Iris pigment epithelial cell (primary cell): ENCODE results near the gene C6orf52.
"Not testable (repeated sequence)": the region's sequence is repeated elsewhere in the genome, so short reads cannot be mapped to it uniquely, and the experiment has no call there.

Source experiments
- DNase-seq: peaks from one replicate; pipeline ENCODE4 v3.0.0-alpha.2; 2011; ENCODE audit warnings: low read depth

C6orf52 gene

GRCh38 chr6:10694302-10695085 lies at the start of gene C6orf52, which contains the start of gene PAK1IP1:
Gene C6orf52 (minus strand): TSS chr6:10694616. CDS start chr6:10687550, 7,066 bp downstream.
Gene PAK1IP1 (plus strand): TSS chr6:10694972. CDS start chr6:10694986, 14 bp downstream.
- peak; percentile 93 for DNase-seq

GRCh38 chr6:10743515-10743914 lies 49.1 kb upstream of the C6orf52 start:
- no peak for DNase-seq

DNA sequence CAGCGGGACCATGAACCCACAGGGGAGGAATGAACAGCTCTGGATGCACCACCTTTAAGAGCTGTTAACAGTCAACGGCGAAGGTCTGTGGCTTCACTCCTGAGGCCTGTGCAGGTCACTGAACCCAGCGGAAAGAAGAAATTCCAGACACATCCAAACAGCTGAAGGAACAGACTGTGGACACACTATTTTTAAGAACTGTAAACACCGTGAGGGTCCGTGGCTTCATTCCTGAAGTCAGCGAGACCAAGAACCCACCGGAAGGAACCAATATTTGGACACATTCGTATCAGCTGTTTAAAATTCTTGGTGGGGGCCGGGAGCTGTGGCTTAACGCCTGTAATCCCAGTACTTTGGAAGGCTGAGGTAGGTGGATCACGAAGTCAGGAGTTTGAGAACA lies 47.8 kb upstream of the C6orf52 start:
- DNase-seq = no peak

- not testable (repeated sequence) for DNase-seq
Observed at GRCh38 chr6:10741643-10742042, 47.2 kb upstream of the C6orf52 start.

DNA sequence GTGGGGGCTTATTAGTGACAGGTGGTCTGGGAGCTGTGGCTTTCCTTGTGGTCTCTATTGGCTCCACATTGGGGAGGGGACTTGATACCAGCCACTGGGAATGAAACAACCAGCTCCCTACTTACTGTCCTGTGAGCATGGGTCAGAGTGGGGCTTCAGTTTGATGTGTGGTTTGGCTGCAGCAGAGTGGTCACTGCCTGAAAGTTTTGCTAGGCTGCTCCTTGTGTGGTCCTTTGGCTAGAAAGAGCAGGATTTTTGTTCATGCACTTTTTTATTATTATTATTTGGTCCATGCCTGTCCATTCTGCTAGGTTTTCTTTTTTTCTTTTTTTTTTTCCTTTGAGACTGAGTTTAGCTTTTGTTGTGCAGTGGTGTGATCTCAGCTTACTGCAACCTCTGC lies 45.6 kb upstream of the C6orf52 start:
- DNase-seq = no peak

DNA sequence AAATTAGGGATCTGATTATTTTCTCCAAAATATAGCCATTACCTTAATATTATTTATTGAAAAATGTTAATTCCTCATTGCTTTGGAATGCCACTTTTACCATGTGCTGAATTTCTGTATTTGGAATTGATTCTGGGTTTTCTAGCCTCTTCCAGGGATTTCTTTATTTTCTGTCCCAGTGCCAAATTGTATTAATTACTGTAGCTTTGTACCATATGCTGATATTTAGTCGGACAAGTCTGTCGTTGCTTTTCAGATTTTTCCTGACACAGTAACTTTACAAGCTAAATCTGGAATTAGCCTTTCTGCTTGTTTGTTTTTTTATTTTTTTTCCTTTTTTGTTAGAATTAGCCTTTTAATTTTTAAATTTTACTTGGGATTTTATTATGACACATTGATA lies 42.3 kb upstream of the C6orf52 start:
- no peak for DNase-seq

DNA sequence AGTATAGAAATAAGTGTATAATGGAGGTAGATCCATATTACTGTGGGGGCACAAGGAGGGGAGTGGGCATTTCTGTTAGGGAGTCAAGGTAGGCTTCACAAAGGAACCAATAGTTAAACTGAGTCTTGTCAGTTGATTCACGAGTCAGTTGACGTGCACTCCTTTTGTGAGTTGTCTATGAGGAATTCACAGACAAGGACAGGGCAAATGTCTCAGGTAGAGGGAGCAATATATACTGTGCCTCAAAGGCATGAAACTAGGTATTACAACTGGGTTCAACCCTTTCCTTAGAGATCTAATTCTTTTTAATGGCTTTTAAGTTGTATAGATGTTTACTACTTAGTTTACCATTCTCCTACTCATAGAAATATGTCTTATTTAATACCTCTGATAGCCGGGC lies 39.4 kb upstream of the C6orf52 start:
- DNase-seq = no peak

- no peak for DNase-seq
Observed at GRCh38 chr6:10733151-10733715, 38.8 kb upstream of the C6orf52 start.

- no peak for DNase-seq
Observed at GRCh38 chr6:10730254-10730653, 35.8 kb upstream of the C6orf52 start.

GRCh38 chr6:10725716-10726115 lies 31.3 kb upstream of the C6orf52 start:
- DNase-seq = no peak

DNA sequence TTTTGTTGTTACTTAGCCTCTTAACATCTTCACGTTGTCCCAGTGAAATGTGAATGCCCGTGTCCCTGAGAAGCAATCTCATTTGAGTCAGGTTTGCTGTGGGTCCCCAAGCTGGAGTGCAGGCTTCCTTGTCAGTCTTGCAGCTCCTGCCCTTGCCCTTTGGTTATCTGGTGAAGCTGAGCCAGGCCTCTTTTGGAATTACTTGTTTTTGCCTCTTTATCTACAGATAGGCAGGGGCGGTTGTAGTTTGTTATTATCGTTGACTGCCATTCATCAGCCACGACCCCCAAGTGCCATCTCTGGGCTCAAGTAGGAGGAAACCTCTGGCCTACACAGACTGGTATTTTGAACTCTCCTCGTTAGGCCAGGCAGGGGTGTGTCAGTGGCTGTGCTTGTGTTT lies 30.6 kb upstream of the C6orf52 start:
- no peak for DNase-seq

GRCh38 chr6:10723567-10723881 lies 29.1 kb upstream of the C6orf52 start:
- no peak for DNase-seq

GRCh38 chr6:10722820-10723566 lies 28.6 kb upstream of the C6orf52 start, which contains the start of gene TMEM14C:
Gene TMEM14C (plus strand): TSS chr6:10723070. CDS start chr6:10724614, 1,544 bp downstream.
- peak; percentile 99 for DNase-seq

GRCh38 chr6:10722570-10722819 lies 28.1 kb upstream of the C6orf52 start:
- DNase-seq = no peak

DNA sequence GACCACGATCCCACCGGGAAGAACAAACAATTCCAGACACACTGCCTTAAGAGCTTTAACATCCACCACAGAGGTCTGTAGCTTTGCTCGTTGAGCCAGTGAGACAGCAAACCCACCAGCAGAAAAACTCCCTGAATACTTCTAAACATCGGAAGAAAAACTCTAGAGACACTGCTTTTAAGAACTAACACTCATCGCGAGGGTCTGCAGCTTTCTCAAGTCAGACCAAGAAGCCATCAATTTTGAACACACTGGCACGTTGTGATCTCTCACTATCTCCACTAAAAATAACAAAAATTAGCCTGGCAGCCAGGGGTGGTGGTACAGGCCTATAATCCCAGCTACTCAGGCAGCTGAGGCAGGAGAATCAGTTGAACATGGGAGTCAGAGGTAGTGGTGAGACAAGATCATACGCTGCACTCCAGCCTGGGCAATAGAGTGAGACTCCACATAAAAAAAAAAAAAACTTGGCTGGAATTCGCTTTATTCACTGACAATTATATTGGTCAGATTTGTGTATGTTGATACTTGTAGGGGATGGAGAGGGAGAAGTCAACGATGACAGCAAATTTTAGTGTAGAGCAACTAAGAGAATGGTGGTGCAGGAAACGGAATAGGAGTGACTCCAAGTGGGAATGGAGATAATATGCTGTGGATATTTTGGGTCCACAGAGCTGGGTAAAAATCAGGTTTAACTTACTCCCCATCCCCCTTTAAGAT lies 27.6 kb upstream of the C6orf52 start:
- no peak for DNase-seq

DNA sequence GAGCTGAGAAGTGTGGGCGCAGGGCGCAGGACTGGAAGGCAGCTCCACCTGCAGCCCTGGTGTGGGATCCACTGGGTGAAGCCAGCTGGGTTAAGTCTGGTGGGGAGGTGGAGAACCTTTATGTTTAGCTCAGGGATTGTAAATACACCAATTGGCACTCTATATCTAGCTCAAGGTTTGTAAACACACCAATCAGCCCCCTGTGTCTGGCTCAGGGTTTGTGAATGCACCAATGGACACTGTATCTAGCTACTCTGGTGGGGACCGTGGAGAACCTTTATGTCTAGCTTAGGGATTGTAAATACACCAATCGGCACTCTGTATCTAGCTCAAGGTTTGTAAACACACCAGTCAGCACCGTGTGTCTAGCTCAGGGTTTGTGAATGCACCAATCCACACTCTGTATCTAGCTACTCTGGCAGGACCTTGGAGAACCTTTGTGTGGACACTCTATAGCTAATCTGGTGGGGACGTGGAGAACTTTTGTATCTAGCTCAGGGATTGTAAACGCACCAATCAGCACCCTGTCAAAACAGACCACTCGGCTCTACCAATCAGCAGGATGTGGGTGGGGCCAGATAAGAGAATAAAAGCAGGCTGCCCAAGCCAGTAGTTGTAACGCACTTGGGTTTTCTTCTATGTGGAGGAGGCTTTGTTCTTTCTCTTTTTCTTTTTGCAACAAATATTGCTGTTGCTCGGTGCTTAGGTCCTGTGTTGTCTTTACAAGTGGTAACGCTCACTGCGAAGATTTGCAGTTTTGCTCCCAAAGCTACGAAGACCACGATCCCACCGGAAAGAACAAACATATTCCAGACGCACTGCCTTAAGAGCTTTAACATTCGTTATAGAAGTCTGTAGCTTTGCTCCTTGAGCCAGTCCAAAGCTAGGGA lies 26.8 kb upstream of the C6orf52 start:
- not testable (repeated sequence) for DNase-seq

DNA sequence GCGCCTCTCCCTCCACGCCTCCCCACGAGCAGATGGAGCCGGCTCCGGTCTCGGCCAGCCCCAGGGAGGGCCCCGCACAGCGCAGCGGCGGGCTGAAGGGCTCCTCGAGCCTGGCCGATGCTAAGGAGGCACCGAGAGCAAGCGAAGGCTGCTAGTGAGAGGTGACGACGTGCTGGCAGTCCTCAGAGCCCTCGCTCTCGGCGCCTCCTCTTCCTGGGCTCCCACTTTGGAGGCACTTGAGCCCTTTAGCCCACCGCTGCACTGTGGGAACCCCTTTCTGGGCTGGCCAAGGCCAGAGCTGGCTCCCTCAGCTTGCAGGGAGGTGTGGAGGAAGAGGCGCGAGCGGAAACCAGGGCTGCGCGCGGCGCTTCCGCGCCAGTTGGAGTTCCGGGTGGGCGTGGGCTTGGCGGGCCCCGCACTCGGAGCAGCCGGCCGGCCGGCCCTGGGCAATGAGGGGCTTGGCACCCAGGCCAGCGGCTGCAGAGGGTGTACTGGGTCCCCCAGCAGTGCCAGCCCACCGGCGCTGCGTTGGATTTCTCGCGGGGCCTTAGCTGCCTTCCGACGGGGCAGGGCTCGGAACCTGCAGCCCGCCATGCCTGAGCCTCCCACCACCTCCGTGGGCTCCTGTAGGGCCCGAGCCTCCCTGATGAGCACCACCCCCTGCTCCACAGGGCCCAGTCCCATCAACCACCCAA lies 26.0 kb upstream of the C6orf52 start:
- DNase-seq = peak; percentile 24

DNA sequence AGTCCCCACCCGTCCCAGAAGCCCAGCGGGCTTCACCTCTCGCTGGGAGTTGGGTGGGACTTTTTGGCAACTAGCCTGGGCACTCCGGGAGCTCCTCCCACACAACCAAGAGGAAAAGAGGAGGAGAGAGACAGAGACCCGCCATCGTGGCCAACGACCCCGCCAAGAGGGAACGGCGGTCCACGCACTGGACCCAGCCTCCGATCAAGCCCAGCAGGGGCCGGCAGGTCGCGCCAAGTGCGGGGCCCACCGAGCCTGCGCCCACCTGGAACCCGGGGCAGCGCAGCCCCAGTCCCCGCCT lies 25.5 kb upstream of the C6orf52 start:
- DNase-seq = no peak

- DNase-seq = no peak
Observed at GRCh38 chr6:10719296-10719963, 25.0 kb upstream of the C6orf52 start.

- no peak for DNase-seq
Observed at GRCh38 chr6:10713962-10714361, 19.5 kb upstream of the C6orf52 start.

GRCh38 chr6:10696655-10697054 lies 2.2 kb upstream of the C6orf52 start:
- DNase-seq = no peak
